HCT116 (cell line): ENCODE data around the gene MRTFB. TPM values are rescaled to one million over a fixed set of nuclear protein-coding genes. Genes with fewer than 3 reads are reported as not detected.

Source experiments
- ATAC-seq: fragments of 200-7000 bp; cut with Tn5 transposase; 2 replicates; pipeline ENCODE4 v1.9.1; 2020; ENCODE audit warnings: mild to moderate bottlenecking, moderate library complexity
- BruUV-seq: library from RNA; stranded (reverse); fragments of 400-500 nt; replicated peaks from 2 replicates; lab custom pipeline; 2021; lab: Mats Ljungman, UMichigan
- CTCF ChIA-PET: fragments of 300-600 bp; sonication (Branson Sonifier 250); formaldehyde crosslinking; loops from one replicate; lab custom pipeline; 2021; ENCODE audit warnings: antibody characterized with exemption; lab: Charles Lee
- POLR2A ChIA-PET: fragments of 300-600, 350-600 bp; sonication (Branson Sonifier 250); formaldehyde crosslinking; loops from one replicate; lab custom pipeline; 2021; ENCODE audit warnings: antibody characterized with exemption; lab: Charles Lee
- RAD21 ChIA-PET, 2 experiments: fragments of 300-600 bp; sonication (Branson Sonifier 250); formaldehyde crosslinking; loops; one replicate each; lab custom pipeline; 2023; ENCODE audit warnings: low total read pairs in 2 of 2; ENCODE audit not compliant: uncharacterized antibody in 2 of 2, unreplicated experiment in 2 of 2, low non-redundant PET in 1 of 2; lab: Charles Lee
- DNase-seq: peaks from one replicate; pipeline ENCODE4 v3.0.0-alpha.2; 2010; ENCODE audit warnings: low read depth, low spot score
- H2AFZ ChIP-seq: fragments of 200-600 bp; shearing (Covaris generic), sonication (generic); 2 replicates; pipeline ENCODE4 v1.6.1; 2017; ENCODE audit warnings: low read depth, mixed run types, mixed read lengths, antibody characterized with exemption, low read length; ENCODE audit not compliant: poor library complexity, severe bottlenecking
- H3K27ac ChIP-seq: 2 replicates; pipeline ENCODE4 v1.5.1; 2012; ENCODE audit warnings: low read depth, low read length
- H3K27me3 ChIP-seq: fragments of 200-600 bp; sonication (generic); 2 replicates; pipeline ENCODE4 v1.6.1; 2016; ENCODE audit warnings: mixed run types, low read length, mixed read lengths; ENCODE audit not compliant: insufficient read depth
- H3K36me3 ChIP-seq, 2 experiments: fragments of 200-500 bp in 1 of 2; fragments of 200-600 bp in 1 of 2; sonication (Bioruptor generic) in 1 of 2; sonication (generic) in 1 of 2; 2 replicates each; pipeline versions ENCODE4 v1.5.1 to v1.6.1; 2014 to 2016; ENCODE audit warnings: low read length in 2 of 2, inconsistent platforms in 1 of 2, mixed read lengths in 1 of 2, mixed run types in 1 of 2; ENCODE audit not compliant: insufficient read depth in 2 of 2, control insufficient read depth in 1 of 2
- H3K4me1 ChIP-seq, 2 experiments: fragments of 200-600 bp in 1 of 2; sonication (generic) in 1 of 2; 2 replicates each; pipeline versions ENCODE4 v1.5.1 to v1.6.1; 2012 to 2017; ENCODE audit warnings: low read length in 2 of 2, inconsistent platforms in 1 of 2, mild to moderate bottlenecking in 1 of 2, mixed read lengths in 1 of 2, mixed run types in 1 of 2, moderate library complexity in 1 of 2; ENCODE audit not compliant: insufficient read depth in 2 of 2, control insufficient read depth in 1 of 2
- H3K4me2 ChIP-seq: fragments of 200-600 bp; sonication (generic); 2 replicates; pipeline ENCODE4 v1.6.1; 2017; ENCODE audit warnings: mixed run types, low read length, mixed read lengths
- H3K4me3 ChIP-seq, 2 experiments: fragments of 200-600 bp in 1 of 2; sonication (generic) in 1 of 2; replicated peaks in 1 of 2; 2 replicates each; pipeline ENCODE4 v1.5.1; 2011 to 2016; ENCODE audit warnings: low read length in 2 of 2, control low read depth in 1 of 2, low read depth in 1 of 2, mild to moderate bottlenecking in 1 of 2, mixed read lengths in 1 of 2, mixed run types in 1 of 2
- H3K79me2 ChIP-seq: fragments of 200-600 bp; sonication (generic); 2 replicates; pipeline ENCODE4 v1.6.1; 2017; ENCODE audit warnings: mild to moderate bottlenecking, mixed run types, low read length, moderate library complexity, mixed read lengths; ENCODE audit not compliant: insufficient read depth
- H3K9ac ChIP-seq: fragments of 200-600 bp; sonication (generic); 2 replicates; pipeline ENCODE4 v1.6.1; 2016; ENCODE audit warnings: low read length, mixed read lengths
- H3K9me2 ChIP-seq: fragments of 200-600 bp; sonication (generic), shearing (Covaris generic); 2 replicates; pipeline ENCODE4 v1.6.1; 2017; ENCODE audit warnings: mixed run types, mild to moderate bottlenecking, moderate library complexity; ENCODE audit not compliant: insufficient read depth
- H3K9me3 ChIP-seq, 2 experiments: fragments of 200-500 bp in 1 of 2; fragments of 200-600 bp in 1 of 2; sonication (Bioruptor generic) in 1 of 2; sonication (generic) in 1 of 2; 2 replicates each; pipeline ENCODE4 v1.6.1; 2014 to 2017; ENCODE audit warnings: low read length in 2 of 2, mixed read lengths in 2 of 2, inconsistent platforms in 1 of 2, low read depth in 1 of 2, mild to moderate bottlenecking in 1 of 2, mixed run types in 1 of 2, moderate library complexity in 1 of 2; ENCODE audit not compliant: control insufficient read depth in 1 of 2, insufficient read depth in 1 of 2
- H4K20me1 ChIP-seq: fragments of 200-600 bp; sonication (generic), shearing (Covaris generic); 2 replicates; pipeline ENCODE4 v1.6.1; 2017; ENCODE audit warnings: mixed run types, mild to moderate bottlenecking, moderate library complexity; ENCODE audit not compliant: insufficient read depth
- ATF3 ChIP-seq: IDR thresholded peaks from 2 replicates; pipeline ENCODE4 v1.6.1; 2012
- CEBPB ChIP-seq: IDR thresholded peaks from 2 replicates; pipeline ENCODE4 v1.6.1; 2012; ENCODE audit warnings: low read depth
- CTCF ChIP-seq, 3 experiments: fragments of 200-600 bp in 1 of 3; sonication (generic) in 1 of 3; IDR thresholded peaks in 2 of 3; conservative IDR thresholded peaks in 1 of 3; 2 replicates each; pipeline ENCODE4 v1.5.1; 2012 to 2017; ENCODE audit warnings: low read depth in 2 of 3, low read length in 2 of 3, antibody characterized with exemption in 1 of 3, borderline replicate concordance in 1 of 3, control low read depth in 1 of 3, mild to moderate bottlenecking in 1 of 3, mixed read lengths in 1 of 3, mixed run types in 1 of 3, moderate library complexity in 1 of 3; ENCODE audit not compliant: insufficient read depth in 1 of 3
- EGR1 ChIP-seq: IDR thresholded peaks from 2 replicates; pipeline ENCODE4 v1.6.1; 2012; ENCODE audit warnings: low read depth
- EZH2 ChIP-seq: fragments of 200-600 bp; sonication (generic); IDR thresholded peaks from 2 replicates; pipeline ENCODE4 v1.6.1; 2017; ENCODE audit warnings: antibody characterized with exemption, mixed run types
- EZH2phosphoT487 ChIP-seq: fragments of 200-600 bp; IDR thresholded peaks from 2 replicates; pipeline ENCODE4 v1.6.1; 2018; ENCODE audit warnings: antibody characterized with exemption, borderline replicate concordance
- JUND ChIP-seq: IDR thresholded peaks from 2 replicates; pipeline ENCODE4 v1.6.1; 2012
- YY1 ChIP-seq: IDR thresholded peaks from 2 replicates; pipeline ENCODE4 v1.6.1; 2011; ENCODE audit warnings: low read length, low read depth, moderate library complexity, mild to moderate bottlenecking; ENCODE audit not compliant: insufficient replicate concordance; ENCODE audit errors: extremely low read depth
- ZBTB33 ChIP-seq: IDR thresholded peaks from 2 replicates; pipeline ENCODE4 v1.6.1; 2011; ENCODE audit warnings: mild to moderate bottlenecking, low read length, moderate library complexity; ENCODE audit not compliant: insufficient replicate concordance; ENCODE audit errors: extremely low read depth
- intact Hi-C: fragments of 100-400 bp; cut with micrococcal nuclease; formaldehyde crosslinking; loops from 2 replicates; pipeline ENCODE4 v1.10.0; 2022
- total RNA-seq: library from RNA; stranded (reverse); gene quantifications from one replicate; pipeline ENCODE4 v1.2.1, GENCODE V29; 2021; ENCODE audit not compliant: unreplicated experiment

Gene MRTFB
- total RNA-seq, 1 experiment from 2014 or later: 39.0 TPM

- no peaks in the 10 kb centered on the region for H4K20me1 ChIP-seq
- H3K9ac ChIP-seq: no peak overlapping the region
- no peak overlapping the region for H2AFZ ChIP-seq
- POLR2A ChIA-PET: no interaction called here
- BruUV-seq: no TSS peak
- H3K79me2 ChIP-seq: no peaks in the 10 kb centered on the region
- no peak overlapping the region for H3K4me2 ChIP-seq
- no peaks in the 10 kb centered on the region for H3K4me1 ChIP-seq
- RAD21 ChIA-PET: no interaction called here
- H3K36me3 ChIP-seq: peaks cover 31 to 37% of the 10 kb centered on the region in 2 experiments
- H3K9me2 ChIP-seq: no peaks in the 10 kb centered on the region
- no peaks in the 10 kb centered on the region for H3K27me3 ChIP-seq
- no peak for ATAC-seq
- no peak for TF ChIP-seq ZBTB33
- no peak for TF ChIP-seq EZH2
- TF ChIP-seq JUND: no peak
- no peak for TF ChIP-seq EGR1
- no peak for TF ChIP-seq CEBPB
- TF ChIP-seq EZH2phosphoT487: no peak
- no peak for TF ChIP-seq CTCF (IDR thresholded peaks at IDR 0.05 in 2 of 3, conservative IDR thresholded peaks at IDR 0.05 in 1 of 3; ENCODE audit: borderline replicate concordance in 1 of 3, insufficient read depth in 1 of 3, low read depth in 2 of 3, low read length in 2 of 3)
- no peak for TF ChIP-seq YY1
- TF ChIP-seq ATF3: no peak
- TF ChIP-seq, all 23 proteins: peak for 0
- no peak overlapping the region for H3K27ac ChIP-seq
- H3K4me3 ChIP-seq: no peak overlapping the region
- CTCF ChIA-PET: no interaction called here
- intact Hi-C loops: no loop called here
- H3K9me3 ChIP-seq: no peaks in the 10 kb centered on the region
- no peak for DNase-seq
These were observed 192.7 kb downstream of the MRTFB start for GRCh38 chr16:14263769-14264168.
